GM21447 (cell line): Measurements from ENCODE around the gene NUP37.
A peak's percentile ranks its signal among the peaks of the same experiment; 100 is the strongest.
"Not testable (repeated sequence)": the region's sequence is repeated elsewhere in the genome, so short reads cannot be mapped to it uniquely, and the experiment has no call there.

Experiments used
- ATAC-seq: cut with Tn5 transposase; IDR thresholded peaks from one replicate; pipeline ENCODE4 v1.9.1; 2021; ENCODE audit not compliant: unreplicated experiment

The NUP37 gene

GRCh38 chr12:102093319-102093718 lies 26.6 kb downstream of the NUP37 start:
- no peak for ATAC-seq

- not testable (repeated sequence) for ATAC-seq
Measured at GRCh38 chr12:102089228-102089835, 30.6 kb downstream of the NUP37 start.

DNA sequence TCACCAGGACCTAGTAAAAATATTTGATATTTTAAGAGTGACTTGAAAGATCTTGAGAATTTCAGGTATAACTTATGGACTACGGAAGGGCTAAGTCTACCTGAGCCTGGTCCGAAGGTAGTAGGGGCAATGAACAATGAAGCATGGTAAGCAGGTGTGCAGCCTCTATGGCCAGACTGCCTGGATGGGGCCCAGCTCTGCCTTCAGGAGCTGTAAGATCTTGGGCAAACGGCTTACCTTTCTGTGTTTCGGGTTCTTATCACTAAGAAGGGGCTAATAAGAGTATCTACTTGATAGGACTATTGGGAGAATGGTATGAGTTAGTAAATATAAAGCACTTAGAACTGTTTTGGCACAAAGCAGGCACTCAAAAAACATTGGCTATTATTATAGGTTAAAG lies 39.1 kb downstream of the NUP37 start:
- no peak for ATAC-seq

DNA sequence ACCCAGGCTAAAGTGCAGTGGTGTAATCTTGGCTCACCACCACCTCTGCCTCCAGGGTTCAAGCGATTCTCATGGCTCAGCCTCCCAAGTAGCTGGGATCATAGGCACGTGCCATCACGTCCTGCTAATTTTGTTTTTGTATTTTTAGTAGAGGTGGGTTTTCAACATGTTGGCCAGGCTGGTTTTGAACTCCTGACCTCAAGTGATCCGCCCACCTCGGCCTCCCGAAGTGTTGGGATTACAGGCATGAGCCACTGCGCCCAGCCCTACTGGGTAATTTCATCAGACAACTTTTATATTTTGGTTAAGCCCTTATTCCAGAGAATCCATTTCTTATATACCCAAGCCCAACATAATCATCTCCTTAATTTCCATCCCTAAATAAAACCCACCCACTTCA lies 47.8 kb downstream of the NUP37 start:
- ATAC-seq = not testable (repeated sequence)

- no peak for ATAC-seq
Measured at GRCh38 chr12:102069707-102070106, 50.2 kb downstream of the NUP37 start.

DNA sequence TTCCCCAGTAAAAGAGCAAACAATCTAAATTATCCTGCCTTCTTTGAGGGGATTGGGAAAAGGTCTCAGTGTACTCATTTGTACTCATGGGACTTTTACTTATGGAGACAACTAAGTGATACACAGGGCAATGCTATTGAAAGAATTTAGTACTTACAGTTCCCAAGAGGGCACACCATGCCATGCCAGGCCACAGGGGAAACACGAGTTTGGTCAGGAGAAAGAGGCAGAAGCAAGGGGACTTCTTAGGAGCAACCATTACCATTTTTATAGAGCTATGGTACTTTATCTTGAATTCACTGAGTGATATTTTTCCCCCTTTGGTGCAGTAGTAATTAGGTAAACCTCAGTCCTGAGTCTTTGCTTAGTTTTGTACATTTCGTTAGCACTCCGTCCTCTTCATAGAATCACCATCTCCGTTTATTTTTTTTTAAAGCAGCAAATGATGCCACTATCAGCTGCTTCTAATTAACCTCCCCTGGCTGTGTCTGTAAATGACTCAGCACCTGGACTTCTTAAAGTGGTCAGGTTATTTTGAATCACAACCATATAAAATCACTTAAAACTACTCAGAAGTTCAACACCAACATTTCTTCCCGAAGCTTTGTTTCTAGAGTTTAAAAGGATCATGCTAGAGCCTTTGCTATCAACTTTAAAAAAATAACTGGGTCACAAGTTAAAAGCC lies 52.2 kb downstream of the NUP37 start:
- no peak for ATAC-seq

DNA sequence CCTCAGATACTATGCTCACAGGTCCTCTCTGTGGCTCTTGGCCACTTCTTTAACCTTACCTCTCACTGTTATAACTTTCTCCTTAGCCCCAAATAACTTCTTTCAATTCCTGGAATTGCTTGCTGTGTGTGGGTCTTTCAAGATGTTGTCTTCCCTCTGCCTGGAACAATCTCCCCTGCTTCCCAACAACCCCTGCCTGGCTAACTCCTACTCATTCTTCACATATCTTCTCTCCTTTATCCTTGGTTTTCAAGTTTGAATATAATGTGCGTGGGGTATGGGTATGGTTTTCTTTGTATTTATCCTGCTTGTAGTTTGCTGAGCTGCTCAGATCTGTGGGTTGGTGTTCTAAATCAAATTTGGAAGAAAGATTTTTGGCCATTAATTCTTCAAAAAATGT lies 55.4 kb downstream of the NUP37 start:
- no peak for ATAC-seq

DNA sequence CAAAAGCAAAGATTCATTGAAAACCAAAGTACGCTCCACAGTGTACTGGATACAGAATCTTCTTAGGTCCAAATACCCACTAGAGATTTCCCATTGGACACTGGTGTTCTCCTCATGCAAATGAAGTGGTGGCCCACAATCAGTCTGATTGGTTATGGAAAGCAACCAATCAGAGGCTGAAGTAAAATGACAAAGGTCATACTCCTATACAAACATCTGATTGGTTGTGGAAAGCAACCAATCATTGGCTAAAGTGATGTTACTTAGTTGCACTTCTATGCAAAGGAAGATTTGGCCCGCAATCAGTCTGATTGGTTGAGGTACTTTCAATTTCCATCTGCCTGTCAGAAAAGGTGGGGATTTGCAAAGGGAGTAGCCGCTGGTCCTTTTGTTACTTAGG lies 56.8 kb downstream of the NUP37 start:
- ATAC-seq = no peak

DNA sequence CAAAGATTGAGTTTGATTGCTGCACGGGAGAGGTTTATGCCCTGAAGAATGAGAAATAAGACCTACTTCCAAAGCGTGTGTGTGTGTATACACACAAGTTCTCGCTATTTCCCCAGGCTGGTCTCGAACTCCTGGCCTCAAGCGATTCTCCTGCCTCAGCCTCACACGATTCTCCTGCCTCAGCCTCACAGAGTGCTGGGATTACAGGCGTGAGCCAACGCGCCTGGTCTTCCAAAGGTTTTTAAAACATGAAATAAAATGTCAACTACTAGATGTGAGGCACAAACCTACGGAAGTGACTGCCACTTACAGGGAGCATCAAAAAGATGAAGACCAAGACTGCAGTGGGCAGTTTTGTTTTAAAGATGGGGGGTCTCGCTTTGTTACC lies 57.5 kb downstream of the NUP37 start:
- ATAC-seq = no peak

DNA sequence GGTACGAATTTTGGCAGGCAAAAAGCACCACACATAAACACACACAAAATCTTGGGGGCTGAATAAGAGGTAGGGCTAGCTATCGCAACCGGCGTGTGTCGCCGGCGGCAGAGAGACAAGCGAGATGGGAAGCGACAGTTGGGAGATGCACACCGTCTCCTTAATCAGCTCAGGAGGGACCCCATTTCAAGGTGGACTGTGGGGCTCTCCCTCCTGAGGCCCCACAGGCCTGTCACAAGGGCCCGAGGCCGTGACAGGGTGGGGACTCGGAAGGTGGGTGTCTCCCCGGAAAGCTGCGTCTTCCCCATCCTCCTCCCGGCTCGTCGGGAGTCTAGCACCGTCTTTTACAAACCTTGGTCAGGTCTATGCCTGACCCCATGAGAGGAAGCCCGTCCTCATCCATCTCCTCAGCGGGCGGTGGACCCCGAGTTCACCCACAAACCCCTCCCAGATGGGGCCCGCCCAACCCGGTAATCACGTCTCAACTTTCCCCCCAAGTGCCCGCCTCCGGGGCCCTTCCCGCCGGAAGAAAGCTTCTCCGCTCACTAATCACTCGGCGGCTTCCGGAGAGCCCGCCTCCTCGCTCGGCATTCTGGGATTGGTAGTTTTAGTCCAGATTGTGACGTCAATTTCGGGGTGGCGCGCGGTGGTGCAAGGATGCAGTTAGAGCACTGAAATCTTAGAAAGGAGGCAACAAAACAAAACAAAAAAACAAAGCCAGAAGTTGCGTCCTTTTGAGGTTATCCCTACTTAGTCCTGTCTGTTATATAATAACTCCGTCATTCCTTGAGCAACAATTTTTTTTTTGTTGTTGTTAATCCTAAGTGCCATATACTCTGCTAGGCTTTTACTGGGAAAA lies 58.1 kb downstream of the NUP37 start, which contains the start of gene WASHC3:
WASHC3 (minus strand) TSS at position 432 of the 859 bp plus-strand sequence; CDS start at position 403, 29 bp downstream.
- peak; percentile 96 for ATAC-seq

DNA sequence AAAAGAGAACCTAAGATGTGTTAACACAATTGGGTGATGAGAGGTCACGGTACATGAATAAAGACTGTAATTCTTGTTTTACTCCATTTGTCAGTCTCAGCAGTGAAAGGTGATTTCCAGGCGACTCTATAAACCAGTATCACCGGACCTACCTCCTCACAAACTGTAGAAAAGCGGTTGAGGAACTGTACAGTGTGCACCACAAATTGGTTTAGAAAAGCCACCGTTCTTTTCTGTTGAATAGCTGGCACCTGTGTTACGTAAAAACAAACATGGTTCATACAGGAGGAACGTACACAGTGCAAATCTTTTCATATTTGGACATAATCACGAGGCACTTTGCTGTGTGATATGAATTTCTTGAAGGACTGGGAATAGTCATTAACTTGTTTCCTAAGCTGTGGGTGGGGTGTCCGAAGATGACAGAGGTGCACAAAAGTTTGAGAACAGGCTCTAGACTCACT lies 58.8 kb downstream of the NUP37 start:
- ATAC-seq = peak; percentile 39

DNA sequence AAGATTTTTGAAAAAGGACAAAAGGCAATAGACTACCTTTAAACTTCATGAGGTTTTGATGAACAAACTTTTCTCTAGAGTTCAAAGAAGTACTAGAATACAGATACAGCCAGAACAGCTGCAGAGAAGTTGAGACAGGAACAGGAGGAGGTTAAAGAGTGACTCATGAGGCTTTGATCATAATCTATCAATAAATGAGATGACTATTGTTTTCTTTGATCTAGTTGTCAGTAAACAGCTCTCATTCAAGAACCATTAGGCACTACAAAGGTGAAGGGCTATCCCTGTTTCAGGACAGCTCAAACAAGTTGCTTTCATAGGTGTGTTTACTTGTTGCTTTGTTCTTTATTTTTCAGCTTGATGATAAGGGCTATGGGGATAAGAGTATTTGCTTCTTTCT lies 60.6 kb downstream of the NUP37 start:
- no peak for ATAC-seq

- no peak for ATAC-seq
Measured at GRCh38 chr12:102054345-102054744, 65.6 kb downstream of the NUP37 start.

- ATAC-seq = no peak
Measured at GRCh38 chr12:102053062-102053349, 66.9 kb downstream of the NUP37 start.

DNA sequence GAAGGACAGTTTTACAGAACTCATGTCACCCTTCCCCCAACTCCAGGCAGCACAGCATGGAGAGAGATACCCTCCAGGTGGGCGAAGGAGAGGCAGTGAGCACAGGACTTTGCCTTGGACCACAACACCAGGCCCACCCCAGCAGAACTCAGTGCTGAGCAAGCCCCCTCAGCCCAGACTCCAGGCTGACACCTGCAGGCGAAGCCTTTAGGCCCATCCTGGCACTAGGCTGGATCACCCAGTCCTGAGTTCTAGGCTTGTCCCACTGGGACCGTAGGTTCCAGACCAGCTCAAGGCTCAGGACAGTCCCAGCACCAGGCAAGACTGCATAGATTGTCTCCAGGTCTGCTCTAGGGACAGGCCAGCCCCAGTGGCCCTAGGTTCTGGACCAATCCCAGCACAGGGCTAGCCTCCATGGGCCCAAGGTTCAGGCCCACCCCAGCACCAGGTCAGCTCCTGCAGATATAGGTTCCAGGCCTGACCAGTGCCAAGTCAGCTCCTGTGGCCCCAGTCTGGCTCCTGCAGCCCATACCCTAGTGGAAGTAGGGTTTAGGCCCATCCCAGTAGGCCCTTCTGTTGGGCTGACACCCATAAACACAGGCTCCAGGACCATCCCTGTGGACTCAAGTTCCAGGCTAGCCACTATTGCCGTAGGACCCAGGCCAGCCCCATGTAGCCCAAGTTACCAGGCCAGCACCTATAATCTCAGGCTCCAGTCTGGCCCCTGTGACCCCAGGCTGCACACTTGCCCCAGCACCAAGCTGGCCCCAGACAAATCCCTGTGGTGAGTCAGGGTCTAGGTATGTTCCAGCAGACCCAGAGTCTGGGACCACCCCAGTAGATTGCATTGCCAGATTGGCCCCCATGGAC lies 67.5 kb downstream of the NUP37 start:
- ATAC-seq = no peak

DNA sequence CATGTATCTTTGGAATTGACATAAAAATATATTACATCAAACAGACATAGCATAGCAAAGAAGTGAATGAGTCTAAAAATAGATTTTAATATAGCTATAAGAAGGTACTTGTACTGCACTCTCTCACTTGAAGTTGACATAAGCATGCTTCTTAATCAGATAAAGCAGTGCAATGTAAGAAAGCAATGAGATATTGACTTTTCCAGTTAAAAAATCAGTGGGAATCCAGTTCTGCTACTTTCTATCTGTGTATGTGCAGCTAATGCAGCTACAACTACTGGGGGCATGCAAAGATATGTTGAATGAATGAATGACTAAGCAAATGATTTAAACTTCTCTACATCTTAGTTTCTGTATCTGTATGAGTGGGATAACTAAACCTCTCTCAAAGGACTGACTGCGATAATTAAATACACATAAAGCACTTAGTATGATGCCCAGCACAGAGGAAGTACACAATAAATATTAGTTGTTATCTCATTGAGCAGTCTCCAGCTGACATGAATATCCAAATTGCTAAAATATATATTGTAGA lies 68.4 kb downstream of the NUP37 start:
- ATAC-seq = peak; percentile 58

DNA sequence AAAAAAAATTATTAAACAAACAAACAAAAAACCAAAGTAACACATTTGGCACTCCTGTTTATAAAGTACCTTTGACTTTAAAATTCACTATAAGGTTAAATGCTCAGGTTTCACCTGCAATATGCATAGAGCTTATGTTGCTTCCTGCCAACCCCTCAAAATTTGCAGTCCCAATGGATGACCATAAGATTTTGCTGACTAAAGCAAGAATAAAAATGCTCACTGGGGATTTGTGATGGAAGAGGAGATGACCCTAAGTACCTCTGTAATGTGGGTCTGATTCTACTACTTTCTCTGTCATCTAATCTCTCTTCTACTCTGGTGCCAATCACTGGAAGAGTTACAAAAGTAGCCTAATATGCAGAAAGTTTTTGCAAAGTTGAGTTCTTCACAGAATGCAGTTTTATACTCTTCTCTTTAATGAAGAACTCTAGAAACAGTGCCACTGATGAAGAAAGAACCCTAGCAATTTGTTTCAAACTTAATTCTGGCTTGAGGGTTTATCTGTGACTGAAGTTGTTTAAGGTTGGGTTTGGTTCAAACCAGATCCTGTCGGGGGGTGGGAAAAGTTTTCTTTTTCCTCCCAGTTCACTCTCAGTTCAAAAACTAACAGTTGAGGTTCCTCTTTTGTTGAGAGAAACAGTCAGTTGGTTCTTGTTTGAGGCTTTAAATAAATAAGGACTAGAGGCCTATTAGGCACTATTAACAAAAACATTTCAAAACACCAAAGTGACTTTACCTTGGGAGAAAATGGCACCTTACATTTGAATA lies 69.1 kb downstream of the NUP37 start:
- no peak for ATAC-seq

- ATAC-seq = peak; percentile 89
Measured at GRCh38 chr12:102043928-102044327, 76.0 kb downstream of the NUP37 start.

DNA sequence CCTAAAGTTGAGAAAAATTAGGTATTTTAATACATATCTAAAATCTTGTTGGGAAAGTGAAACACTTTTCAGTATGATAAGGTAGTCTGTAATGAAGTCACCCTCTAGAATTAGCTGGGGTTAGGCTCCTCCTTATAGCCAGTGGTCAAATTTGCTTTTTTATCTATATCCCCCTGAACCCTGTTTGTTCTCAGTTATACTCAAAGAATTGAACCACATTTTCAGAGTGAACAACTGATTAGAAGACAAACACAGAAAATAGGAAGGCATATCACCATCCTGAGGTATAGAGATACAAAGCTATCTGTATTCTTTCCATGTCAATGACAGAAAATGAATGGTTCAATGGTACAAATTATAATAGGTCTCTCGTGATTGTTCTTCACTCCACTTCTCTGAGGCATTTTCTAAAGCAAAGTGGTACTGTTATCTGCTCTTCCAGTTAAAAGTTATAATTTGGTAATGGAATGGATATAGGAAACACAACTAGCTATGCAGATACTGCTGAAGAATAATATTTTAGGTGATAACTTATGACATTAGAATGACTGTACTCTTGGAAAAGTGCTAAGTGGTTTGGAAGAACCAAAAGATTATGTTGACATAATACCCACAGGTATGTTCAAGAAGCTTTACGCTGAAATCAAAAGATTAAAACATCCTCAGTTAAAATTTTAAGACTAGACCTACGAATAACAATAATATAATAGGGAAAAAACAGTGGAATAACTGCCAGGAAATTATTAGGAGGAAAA lies 85.7 kb downstream of the NUP37 start:
- ATAC-seq = no peak
